ENCODE data around the gene GSTO1.
A peak's percentile ranks its signal among the peaks of the same experiment; 100 is the strongest.

GSTO1 gene

GRCh38 chr10:104279550-104280259, 25.0 kb downstream of the GSTO1 start:
- DNase-seq = no peak

GRCh38 chr10:104281694-104282093, 27.0 kb downstream of the GSTO1 start:
- no peak for DNase-seq

GRCh38 chr10:104284846-104285245, 30.2 kb downstream of the GSTO1 start:
- no peak for DNase-seq

GRCh38 chr10:104286939-104287338, 32.2 kb downstream of the GSTO1 start:
- DNase-seq = no peak

GRCh38 chr10:104288355-104288754, 33.7 kb downstream of the GSTO1 start:
- no peak for DNase-seq

- DNase-seq = peak; percentile 87
These were observed 36.8 kb downstream of the GSTO1 start for GRCh38 chr10:104291439-104291951.

GRCh38 chr10:104293011-104293410, 38.3 kb downstream of the GSTO1 start:
- no peak for DNase-seq

- no peak for DNase-seq
These were observed 39.2 kb downstream of the GSTO1 start for GRCh38 chr10:104293781-104294321.

- DNase-seq = no peak
These were observed 42.2 kb downstream of the GSTO1 start for GRCh38 chr10:104296687-104297436.

- peak; percentile 16 for DNase-seq
These were observed 43.3 kb downstream of the GSTO1 start for GRCh38 chr10:104297697-104298660.

- no peak for DNase-seq
These were observed 44.6 kb downstream of the GSTO1 start for GRCh38 chr10:104299031-104299904.

GRCh38 chr10:104300002-104300735, 45.5 kb downstream of the GSTO1 start:
- no peak for DNase-seq

- DNase-seq = peak; percentile 86
These were observed 46.1 kb downstream of the GSTO1 start for GRCh38 chr10:104300736-104301292.

GRCh38 chr10:104301907-104302690, 47.4 kb downstream of the GSTO1 start:
- no peak for DNase-seq

- no peak for DNase-seq
These were observed 49.1 kb downstream of the GSTO1 start for GRCh38 chr10:104303594-104304355.

GRCh38 chr10:104304356-104304745, 49.7 kb downstream of the GSTO1 start:
- DNase-seq = no peak

GRCh38 chr10:104304927-104305326, 50.2 kb downstream of the GSTO1 start:
- DNase-seq = no peak

GRCh38 chr10:104306897-104307296, 52.2 kb downstream of the GSTO1 start:
- no peak for DNase-seq
